ENCODE data around the gene IL3RA. TPM values are rescaled to one million over a fixed set of nuclear protein-coding genes. Genes with fewer than 3 reads are reported as not detected.

Gene IL3RA
- total RNA-seq, 1 experiment from 2014 or later = not detected

DNA sequence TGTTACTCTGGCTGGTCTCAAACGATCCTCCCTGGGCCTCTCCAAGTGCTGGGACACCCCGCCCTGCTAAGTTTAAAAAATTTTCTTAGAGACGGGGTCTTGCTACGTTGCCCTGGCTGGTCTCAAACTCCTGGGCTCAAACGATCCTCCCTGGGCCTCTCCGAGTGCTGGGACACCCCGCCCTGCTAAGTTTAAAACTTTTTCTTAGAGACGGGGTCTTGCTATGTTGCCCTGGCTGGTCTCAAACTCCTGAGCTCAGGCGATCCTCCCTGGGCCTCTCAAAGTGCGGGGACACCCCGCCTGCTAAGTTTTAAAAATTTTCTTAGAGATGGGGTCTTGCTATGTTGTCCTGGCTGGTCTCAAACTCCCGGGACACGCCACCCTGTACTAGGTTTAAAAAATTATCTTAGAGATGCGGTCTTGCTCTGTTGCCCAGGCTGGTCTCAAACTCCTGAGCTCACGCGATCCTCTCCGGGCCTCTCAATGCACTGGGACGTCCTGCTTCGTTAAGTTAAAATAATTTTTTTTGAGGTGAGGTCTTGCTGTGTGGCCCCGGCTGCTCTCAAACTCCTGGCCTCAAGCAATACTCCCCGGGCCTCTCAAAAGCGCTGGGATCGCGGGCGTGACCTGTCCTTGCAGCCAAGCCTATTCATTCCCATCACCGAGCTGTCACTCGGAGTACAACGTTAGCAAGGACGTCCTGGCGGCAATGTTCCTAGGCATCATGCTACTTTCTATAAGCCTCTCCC is 54.2 kb downstream of the IL3RA start:
- TF ChIP-seq, protein P1, sequence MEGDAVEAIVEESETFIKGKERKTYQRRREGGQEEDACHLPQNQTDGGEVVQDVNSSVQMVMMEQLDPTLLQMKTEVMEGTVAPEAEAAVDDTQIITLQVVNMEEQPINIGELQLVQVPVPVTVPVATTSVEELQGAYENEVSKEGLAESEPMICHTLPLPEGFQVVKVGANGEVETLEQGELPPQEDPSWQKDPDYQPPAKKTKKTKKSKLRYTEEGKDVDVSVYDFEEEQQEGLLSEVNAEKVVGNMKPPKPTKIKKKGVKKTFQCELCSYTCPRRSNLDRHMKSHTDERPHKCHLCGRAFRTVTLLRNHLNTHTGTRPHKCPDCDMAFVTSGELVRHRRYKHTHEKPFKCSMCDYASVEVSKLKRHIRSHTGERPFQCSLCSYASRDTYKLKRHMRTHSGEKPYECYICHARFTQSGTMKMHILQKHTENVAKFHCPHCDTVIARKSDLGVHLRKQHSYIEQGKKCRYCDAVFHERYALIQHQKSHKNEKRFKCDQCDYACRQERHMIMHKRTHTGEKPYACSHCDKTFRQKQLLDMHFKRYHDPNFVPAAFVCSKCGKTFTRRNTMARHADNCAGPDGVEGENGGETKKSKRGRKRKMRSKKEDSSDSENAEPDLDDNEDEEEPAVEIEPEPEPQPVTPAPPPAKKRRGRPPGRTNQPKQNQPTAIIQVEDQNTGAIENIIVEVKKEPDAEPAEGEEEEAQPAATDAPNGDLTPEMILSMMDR (IDR thresholded peaks at IDR 0.05; ENCODE audit: unreplicated experiment) = no peak
- ChIA-PET CTCF (no interaction called here), POLR2A (no interaction called here)
- no peak for DNase-seq (ENCODE audit: unreplicated experiment)
- Mint-ChIP-seq H3K27ac (ENCODE audit: low read depth, unreplicated experiment) (peak overlapping the region; percentile 96), H3K27me3 (ENCODE audit: insufficient read depth, unreplicated experiment) (no peaks in the 10 kb centered on the region), H3K9me3 (ENCODE audit: unreplicated experiment) (peaks cover 6% of the 10 kb centered on the region), H3K4me1 (ENCODE audit: insufficient read depth, unreplicated experiment) (peaks cover 21% of the 10 kb centered on the region), H3K4me3 (ENCODE audit: unreplicated experiment) (peak overlapping the region; percentile 93), H3K36me3 (ENCODE audit: insufficient read depth, unreplicated experiment) (peaks cover 77% of the 10 kb centered on the region)
- intact Hi-C loops (cut with micrococcal nuclease) = loop anchor here (10.0 kb wide), 1 partner anchor 146 kb away; no protein-coding TSS in a partner anchor
- no TSS peak for BruUV-seq (replicated peaks)

GRCh38 chrX:1391370-1391706 is 54.8 kb downstream of the IL3RA start:
- peaks cover 9% of the 10 kb centered on the region for H3K9me3 Mint-ChIP-seq (ENCODE audit: unreplicated experiment)
- BruUV-seq (replicated peaks) = no TSS peak
- intact Hi-C loops (cut with micrococcal nuclease) = loop anchor here (10.0 kb wide), 1 partner anchor 147 kb away; no protein-coding TSS in a partner anchor
- peaks cover 27% of the 10 kb centered on the region for H3K4me1 Mint-ChIP-seq (ENCODE audit: insufficient read depth, unreplicated experiment)
- H3K36me3 Mint-ChIP-seq (ENCODE audit: insufficient read depth, unreplicated experiment) = peaks cover 71% of the 10 kb centered on the region
- H3K27ac Mint-ChIP-seq (ENCODE audit: low read depth, unreplicated experiment) = peak overlapping the region; percentile 96
- H3K4me3 Mint-ChIP-seq (ENCODE audit: unreplicated experiment) = peak overlapping the region; percentile 93
- no peak for DNase-seq (ENCODE audit: unreplicated experiment)
- no peaks in the 10 kb centered on the region for H3K27me3 Mint-ChIP-seq (ENCODE audit: insufficient read depth, unreplicated experiment)
- TF ChIP-seq, protein P1 (IDR thresholded peaks at IDR 0.05; ENCODE audit: unreplicated experiment) = no peak
- ChIA-PET POLR2A (no interaction called here), CTCF (no interaction called here)

DNA sequence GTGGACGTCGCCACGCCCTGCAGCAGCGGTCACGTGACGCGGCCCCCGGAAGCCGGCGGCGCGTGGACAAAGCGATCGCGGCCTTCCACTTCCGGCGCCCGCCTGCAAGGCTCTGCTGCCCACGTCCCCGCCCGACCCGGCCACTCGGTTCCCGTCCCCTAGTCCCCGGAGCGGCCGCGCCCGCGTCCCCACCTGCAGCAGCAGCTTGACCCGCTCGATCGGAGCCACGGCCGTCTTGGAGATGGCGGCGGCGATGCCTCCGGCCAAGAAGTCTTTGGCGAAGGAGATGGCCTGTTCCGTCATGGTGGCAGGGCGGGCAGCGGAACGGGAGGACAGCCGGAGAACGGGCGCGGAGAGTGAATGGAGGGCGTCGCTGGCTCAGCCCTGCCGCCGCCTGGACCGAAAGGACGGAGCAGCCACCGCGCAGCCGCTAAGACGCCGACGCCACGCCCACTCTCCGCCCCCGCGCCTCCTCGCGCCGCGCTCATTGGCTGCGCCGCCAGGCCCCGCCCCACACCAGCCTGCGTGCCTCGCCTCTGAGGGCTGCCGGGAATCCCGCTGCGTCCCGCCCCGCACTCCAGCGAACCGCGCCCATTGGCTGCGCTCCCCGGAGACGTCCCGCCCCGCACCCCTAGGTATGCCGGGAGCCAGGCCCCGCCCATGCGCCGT is 55.3 kb downstream of the IL3RA start, which contains the start of gene SLC25A6:
TSS of gene SLC25A6 (minus strand) at position 407 of the 669 bp plus-strand sequence. CDS start at position 303, 104 bp downstream.
- CTCF ChIA-PET = no interaction called here
- intact Hi-C loops (cut with micrococcal nuclease) = loop anchor here (2.0 to 10.0 kb wide), 2 partner anchors 61 to 147 kb away; partner anchors contain the start of gene ASMTL
- H3K4me1 Mint-ChIP-seq (ENCODE audit: insufficient read depth, unreplicated experiment) = peaks cover 27% of the 10 kb centered on the region
- peak; percentile 96 for DNase-seq (ENCODE audit: unreplicated experiment)
- POLR2A ChIA-PET = no interaction called here
- TF ChIP-seq, protein P1 (IDR thresholded peaks at IDR 0.05; ENCODE audit: unreplicated experiment) = no peak
- H3K27ac Mint-ChIP-seq (ENCODE audit: low read depth, unreplicated experiment) = peak within 1 kb of the TSS; percentile 96
- H3K27me3 Mint-ChIP-seq (ENCODE audit: insufficient read depth, unreplicated experiment) = no peaks in the 10 kb centered on the region
- peaks cover 66% of the 10 kb centered on the region for H3K36me3 Mint-ChIP-seq (ENCODE audit: insufficient read depth, unreplicated experiment)
- BruUV-seq (replicated peaks) = TSS peak; percentile 68
- peaks cover 9% of the 10 kb centered on the region for H3K9me3 Mint-ChIP-seq (ENCODE audit: unreplicated experiment)
- H3K4me3 Mint-ChIP-seq (ENCODE audit: unreplicated experiment) = peak within 1 kb of the TSS; percentile 93

GRCh38 chrX:1392376-1393068 is 55.9 kb downstream of the IL3RA start:
- TF ChIP-seq, protein P1 (IDR thresholded peaks at IDR 0.05; ENCODE audit: unreplicated experiment) = no peak
- DNase-seq (ENCODE audit: unreplicated experiment) = peak; percentile 78
- intact Hi-C loops (cut with micrococcal nuclease) = loop anchor here (2.0 to 10.0 kb wide), 2 partner anchors 60 to 148 kb away; partner anchors contain the start of gene ASMTL
- peaks cover 59% of the 10 kb centered on the region for H3K36me3 Mint-ChIP-seq (ENCODE audit: insufficient read depth, unreplicated experiment)
- POLR2A ChIA-PET = no interaction called here
- CTCF ChIA-PET = no interaction called here
- peaks cover 9% of the 10 kb centered on the region for H3K9me3 Mint-ChIP-seq (ENCODE audit: unreplicated experiment)
- BruUV-seq (replicated peaks) = no TSS peak
- no peaks in the 10 kb centered on the region for H3K27me3 Mint-ChIP-seq (ENCODE audit: insufficient read depth, unreplicated experiment)
- peak overlapping the region; percentile 96 for H3K27ac Mint-ChIP-seq (ENCODE audit: low read depth, unreplicated experiment)
- H3K4me1 Mint-ChIP-seq (ENCODE audit: insufficient read depth, unreplicated experiment) = peaks cover 27% of the 10 kb centered on the region
- H3K4me3 Mint-ChIP-seq (ENCODE audit: unreplicated experiment) = peak overlapping the region; percentile 93
